ENCODE measurements around the gene PTPRT. TPM values are rescaled to one million over a fixed set of nuclear protein-coding genes. Genes with fewer than 3 reads are reported as not detected.

The PTPRT gene
- total RNA-seq, 1 experiment from 2014 or later, result not detected

- Histone ChIP-seq H3K36me3 (ENCODE audit: control insufficient read depth in 1 of 2, insufficient read depth in 2 of 2, low read length in 2 of 2) (no peaks in the 10 kb centered on the region), H3K4me2 (ENCODE audit: low read length) (no peak overlapping the region), H3K4me1 (ENCODE audit: control insufficient read depth in 1 of 2, insufficient read depth in 2 of 2, low read length in 2 of 2) (no peaks in the 10 kb centered on the region), H2AFZ (ENCODE audit: low read depth, low read length, poor library complexity, severe bottlenecking) (no peak overlapping the region), H3K27ac (ENCODE audit: low read depth, low read length) (no peak overlapping the region), H4K20me1 (ENCODE audit: insufficient read depth) (no peaks in the 10 kb centered on the region), H3K27me3 (ENCODE audit: insufficient read depth, low read length) (no peaks in the 10 kb centered on the region), H3K9ac (ENCODE audit: low read length) (no peak overlapping the region), H3K9me2 (ENCODE audit: insufficient read depth) (no peaks in the 10 kb centered on the region), H3K79me2 (ENCODE audit: insufficient read depth, low read length) (no peaks in the 10 kb centered on the region), H3K9me3 (ENCODE audit: control insufficient read depth in 1 of 2, insufficient read depth in 1 of 2, low read depth in 1 of 2, low read length in 2 of 2) (peaks cover 12 to 23% of the 10 kb centered on the region in 2 experiments; a peak in 2 of 4 replicates), H3K4me3 (replicated peaks in 1 of 2; ENCODE audit: low read depth in 1 of 2, low read length in 2 of 2) (no peak overlapping the region)
- CTCF ChIA-PET, result no interaction called here
- intact Hi-C loops (cut with micrococcal nuclease), result no loop called here
- no peak for TF ChIP-seq CTCF (IDR thresholded peaks at IDR 0.05 in 2 of 3, conservative IDR thresholded peaks at IDR 0.05 in 1 of 3; ENCODE audit: borderline replicate concordance in 1 of 3, insufficient read depth in 1 of 3, low read depth in 2 of 3, low read length in 2 of 3)
- TF ChIP-seq RAD21 (IDR thresholded peaks at IDR 0.05; ENCODE audit: low read depth), result no peak
- no peak for TF ChIP-seq SP1 (IDR thresholded peaks at IDR 0.05; ENCODE audit: low read depth)
- no peak for TF ChIP-seq CEBPB (IDR thresholded peaks at IDR 0.05; ENCODE audit: low read depth)
- no peak for TF ChIP-seq ZNF274 (IDR thresholded peaks at IDR 0.05; ENCODE audit: low read depth, low read length)
- no peak for TF ChIP-seq ZBTB33 (IDR thresholded peaks at IDR 0.05; ENCODE audit: extremely low read depth, insufficient replicate concordance, low read length)
- BruUV-seq (replicated peaks), result no TSS peak
- POLR2A ChIA-PET, result no interaction called here
- RAD21 ChIA-PET (ENCODE audit: low non-redundant PET in 1 of 2, low total read pairs in 2 of 2, uncharacterized antibody in 2 of 2, unreplicated experiment in 2 of 2), result no interaction called here
- ATAC-seq, result no peak
- no peak for DNase-seq (ENCODE audit: low read depth, low spot score)
Measured at GRCh38 chr20:42775866-42776265, 413.8 kb downstream of the PTPRT start.

Data from HCT116 (cell line).